Fibroblast of the conjunctiva (primary cell): ENCODE data around the gene KIF25.

Source experiments
- DNase-seq: peaks from one replicate; pipeline ENCODE4 v3.0.0-alpha.2; 2010; ENCODE audit warnings: low read depth

Gene KIF25

GRCh38 chr6:168090064-168090690, 92.7 kb downstream of the KIF25 start:
- DNase-seq = no peak

- no peak for DNase-seq
Observed at GRCh38 chr6:168090706-168091105, 93.2 kb downstream of the KIF25 start.

GRCh38 chr6:168091381-168092264, 94.2 kb downstream of the KIF25 start:
- no peak for DNase-seq

- no peak for DNase-seq
Observed at GRCh38 chr6:168092541-168092940, 95.1 kb downstream of the KIF25 start.

- no peak for DNase-seq
Observed at GRCh38 chr6:168093071-168093505, 95.6 kb downstream of the KIF25 start.

- DNase-seq = no peak
Observed at GRCh38 chr6:168093634-168094033, 96.2 kb downstream of the KIF25 start.
